ENCODE results near the gene SLC38A1. TPM values are rescaled to one million over a fixed set of nuclear protein-coding genes. Genes with fewer than 3 reads are reported as not detected.
"Not testable (repeated sequence)": the region's sequence is repeated elsewhere in the genome, so short reads cannot be mapped to it uniquely, and the experiment has no call there.

SLC38A1 gene
- total RNA-seq, 2 experiments from 2014 or later: 105 to 110 TPM

DNA sequence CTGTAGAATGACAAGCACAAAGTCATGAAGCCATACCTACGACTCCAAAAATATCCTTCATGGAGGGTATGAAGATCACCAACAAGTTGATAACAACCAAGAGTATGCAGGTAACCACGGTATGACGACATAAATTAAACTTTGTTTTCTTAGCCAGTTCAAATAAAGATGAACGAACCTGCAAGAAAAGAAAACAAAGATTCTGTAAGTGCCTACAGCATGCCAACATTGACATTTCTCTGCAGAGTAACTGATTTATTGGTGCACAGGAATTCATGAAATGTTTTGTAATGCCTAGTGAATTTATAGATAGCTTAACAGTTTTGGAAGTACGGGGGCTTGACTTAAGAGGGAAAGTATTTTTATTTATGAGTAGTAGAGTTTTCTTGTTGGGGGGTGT is 71.0 kb downstream of the SLC38A1 start:
- intact Hi-C loops (cut with micrococcal nuclease): no loop called here
- no peak for DNase-seq
- Mint-ChIP-seq H3K27ac (peak overlapping the region; percentile 8), H3K4me3 (no peak overlapping the region), H3K27me3 (ENCODE audit: low read depth) (no peaks in the 10 kb centered on the region), H3K36me3 (ENCODE audit: low read depth) (peaks cover 81% of the 10 kb centered on the region), H3K9me3 (peaks cover 20% of the 10 kb centered on the region), H3K4me1 (ENCODE audit: low read depth) (peaks cover 22% of the 10 kb centered on the region)
- CTCF ChIA-PET: interaction anchor here (0.6 to 1.2 kb wide), 3 partner anchors 60 to 768 kb away, joined by 3 to 5 read pairs (median 3); no protein-coding TSS in a partner anchor

DNA sequence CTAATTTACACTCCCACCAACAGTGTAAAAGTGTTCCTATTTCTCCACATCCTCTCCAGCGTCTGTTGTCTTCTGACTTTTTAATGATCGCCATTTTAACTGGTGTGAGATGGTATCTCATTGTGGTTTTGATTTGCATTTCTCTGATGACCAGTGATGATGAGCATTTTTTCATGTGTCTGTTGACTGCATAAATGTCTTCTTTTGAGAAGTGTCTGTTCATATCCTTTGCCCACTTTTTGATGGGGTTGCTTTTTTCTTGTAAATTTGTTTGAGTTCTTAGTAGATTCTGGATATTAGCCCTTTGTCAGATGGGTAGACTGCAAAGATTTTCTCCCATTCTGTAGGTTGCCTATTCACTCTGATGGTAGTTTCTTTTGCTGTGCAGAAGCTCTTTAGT is 78.3 kb downstream of the SLC38A1 start:
- intact Hi-C loops (cut with micrococcal nuclease); DNase-seq; CTCF ChIA-PET; H3K4me3 Mint-ChIP-seq; H3K27me3 Mint-ChIP-seq (ENCODE audit: low read depth): not testable (repeated sequence)
- H3K9me3 Mint-ChIP-seq: peaks cover 46% of the 10 kb centered on the region
- peak overlapping the region; percentile 27 for H3K27ac Mint-ChIP-seq
- peaks cover 46% of the 10 kb centered on the region for H3K4me1 Mint-ChIP-seq (ENCODE audit: low read depth)
- peaks cover 83% of the 10 kb centered on the region for H3K36me3 Mint-ChIP-seq (ENCODE audit: low read depth)

DNA sequence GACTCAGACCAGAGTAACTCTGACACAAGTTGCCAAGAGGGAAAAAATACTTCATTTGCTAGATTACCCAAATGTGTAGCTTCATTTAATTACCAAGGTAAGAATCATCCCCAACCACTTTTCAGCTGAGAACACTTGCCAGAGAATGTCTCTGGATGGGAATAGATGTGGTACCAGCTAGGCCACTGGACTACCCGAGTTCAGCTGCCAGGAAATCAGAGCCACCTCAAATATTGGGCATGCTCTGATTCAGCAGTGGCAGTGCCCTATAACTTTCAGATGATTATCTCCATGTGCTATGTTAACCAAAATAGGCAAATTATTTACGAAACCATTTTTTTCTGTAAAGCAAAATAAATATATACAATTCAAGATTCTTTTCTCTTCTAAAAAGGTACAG is 80.7 kb downstream of the SLC38A1 start:
- CTCF ChIA-PET: interaction anchor here (0.8 to 1.2 kb wide), 2 partner anchors 20 to 63 kb away, joined by 4 read pairs; no protein-coding TSS in a partner anchor
- peaks cover 29% of the 10 kb centered on the region for H3K9me3 Mint-ChIP-seq
- no peak overlapping the region for H3K4me3 Mint-ChIP-seq
- no peaks in the 10 kb centered on the region for H3K27me3 Mint-ChIP-seq (ENCODE audit: low read depth)
- H3K36me3 Mint-ChIP-seq (ENCODE audit: low read depth): peaks cover 65% of the 10 kb centered on the region
- DNase-seq: no peak
- intact Hi-C loops (cut with micrococcal nuclease): no loop called here
- peaks cover 33% of the 10 kb centered on the region for H3K4me1 Mint-ChIP-seq (ENCODE audit: low read depth)
- H3K27ac Mint-ChIP-seq: no peak overlapping the region

DNA sequence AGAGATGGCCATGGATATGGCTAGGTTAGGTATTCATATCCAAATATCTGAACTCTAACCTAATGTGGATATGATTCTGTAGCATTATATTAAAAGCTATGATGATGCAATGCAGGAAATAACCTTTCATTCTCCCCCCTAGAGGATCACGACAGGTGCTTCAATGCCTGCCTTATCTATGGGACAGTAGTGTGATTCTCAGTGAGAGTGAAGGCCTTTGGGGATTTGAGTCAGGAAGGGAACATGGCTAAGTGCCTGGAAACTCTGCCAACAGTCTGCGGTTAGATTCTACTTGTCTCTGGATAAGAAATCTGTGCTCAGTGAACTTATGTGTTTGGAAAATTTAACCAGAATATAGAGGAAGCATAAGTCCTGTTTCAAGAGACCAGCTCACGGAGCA is 81.8 kb downstream of the SLC38A1 start:
- intact Hi-C loops (cut with micrococcal nuclease): no loop called here
- CTCF ChIA-PET: interaction anchor here (0.6 to 1.2 kb wide), 3 partner anchors 12 to 353 kb away, joined by 3 to 4 read pairs (median 4); no protein-coding TSS in a partner anchor
- Mint-ChIP-seq H3K36me3 (ENCODE audit: low read depth) (peaks cover 54% of the 10 kb centered on the region), H3K4me3 (no peak overlapping the region), H3K27me3 (ENCODE audit: low read depth) (no peaks in the 10 kb centered on the region), H3K4me1 (ENCODE audit: low read depth) (peaks cover 33% of the 10 kb centered on the region), H3K27ac (peak overlapping the region; percentile 81), H3K9me3 (peaks cover 19% of the 10 kb centered on the region)
- DNase-seq: no peak

DNA sequence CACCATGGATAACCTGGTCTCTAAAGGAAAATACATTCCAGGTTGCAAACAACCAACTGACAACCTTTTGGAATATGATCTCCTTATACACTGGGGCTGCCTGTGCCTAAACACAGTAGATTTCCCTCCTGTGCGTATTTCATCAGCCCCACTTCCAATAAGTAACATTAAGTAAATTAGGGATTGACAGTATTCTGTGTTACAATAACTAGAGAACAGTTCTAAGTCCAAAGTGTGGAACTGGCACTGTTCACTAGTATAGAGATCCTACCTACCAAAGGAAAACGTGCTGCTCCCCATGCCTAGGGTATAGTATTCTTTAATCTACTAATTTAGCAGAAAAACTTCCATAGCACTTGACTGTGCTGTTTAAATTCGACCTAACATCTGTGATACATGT is 82.8 kb downstream of the SLC38A1 start:
- Mint-ChIP-seq H3K27me3 (ENCODE audit: low read depth) (no peaks in the 10 kb centered on the region), H3K4me3 (no peak overlapping the region), H3K36me3 (ENCODE audit: low read depth) (peaks cover 45% of the 10 kb centered on the region), H3K4me1 (ENCODE audit: low read depth) (peaks cover 36% of the 10 kb centered on the region), H3K27ac (no peak overlapping the region), H3K9me3 (peaks cover 11% of the 10 kb centered on the region)
- intact Hi-C loops (cut with micrococcal nuclease): no loop called here
- no peak for DNase-seq
- CTCF ChIA-PET: no interaction called here

DNA sequence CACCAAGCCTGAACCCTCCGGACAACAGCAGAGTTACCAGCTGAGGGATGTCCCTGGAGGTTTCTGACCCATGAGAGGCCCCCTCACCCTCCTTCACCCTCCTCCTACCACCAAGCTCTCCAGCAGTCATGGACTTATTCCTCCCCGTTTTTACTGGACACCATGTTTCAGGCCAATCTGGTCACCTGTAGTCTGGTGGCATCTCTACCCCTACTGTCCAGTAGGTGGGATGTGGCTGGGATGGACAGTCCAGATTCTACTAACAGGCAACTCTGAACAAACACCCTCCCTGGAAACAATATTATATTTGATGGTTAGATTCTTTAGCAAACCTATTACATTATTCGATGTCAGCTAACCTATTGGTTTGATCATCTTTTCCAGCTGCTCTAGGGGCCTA is 83.2 kb downstream of the SLC38A1 start:
- peaks cover 41% of the 10 kb centered on the region for H3K36me3 Mint-ChIP-seq (ENCODE audit: low read depth)
- intact Hi-C loops (cut with micrococcal nuclease): no loop called here
- H3K27me3 Mint-ChIP-seq (ENCODE audit: low read depth): no peaks in the 10 kb centered on the region
- CTCF ChIA-PET: no interaction called here
- no peak for DNase-seq
- H3K9me3 Mint-ChIP-seq: peaks cover 8% of the 10 kb centered on the region
- H3K4me1 Mint-ChIP-seq (ENCODE audit: low read depth): peaks cover 34% of the 10 kb centered on the region
- no peak overlapping the region for H3K4me3 Mint-ChIP-seq
- H3K27ac Mint-ChIP-seq: no peak overlapping the region

DNA sequence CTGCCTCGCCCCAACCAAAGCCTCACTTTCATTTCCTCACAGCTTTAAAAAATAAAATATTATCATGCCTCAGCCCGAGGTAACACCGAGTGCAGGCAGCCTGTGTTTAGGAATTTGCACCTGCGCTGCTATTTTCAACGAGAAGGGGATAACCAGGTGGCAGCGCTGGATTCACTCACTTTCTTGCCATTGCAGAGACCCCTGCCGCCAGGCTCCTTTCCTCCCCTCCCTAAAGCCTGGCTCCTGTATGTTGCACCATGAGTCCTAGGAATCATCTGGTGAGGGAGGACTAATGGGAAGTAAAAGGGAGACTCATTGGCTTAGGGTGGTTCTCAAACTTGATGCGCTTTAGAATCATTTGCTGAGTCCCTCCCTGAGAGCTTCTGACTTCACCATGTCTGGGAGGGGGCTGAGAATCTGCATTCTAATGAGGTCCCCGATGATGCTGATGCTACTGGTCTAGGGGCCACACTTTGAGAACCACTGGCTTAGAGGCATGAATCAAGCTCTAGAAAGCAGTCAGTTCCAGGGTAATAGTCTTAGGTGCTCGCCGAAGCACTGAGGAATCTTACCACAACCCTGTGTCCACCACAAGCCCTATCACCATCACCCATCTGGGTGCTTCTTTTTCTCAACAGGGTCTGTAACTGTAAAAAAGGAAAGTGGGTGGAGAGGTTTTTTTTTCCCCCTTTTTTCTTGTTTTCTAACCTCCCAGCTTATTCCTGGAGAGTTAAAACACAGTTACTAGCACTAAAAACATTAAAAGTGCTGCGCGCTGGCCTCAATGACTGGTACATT is 83.8 kb downstream of the SLC38A1 start:
- no peak for DNase-seq
- intact Hi-C loops (cut with micrococcal nuclease): no loop called here
- Mint-ChIP-seq H3K27ac (peak overlapping the region; percentile 5), H3K4me3 (no peak overlapping the region), H3K36me3 (ENCODE audit: low read depth) (peaks cover 34% of the 10 kb centered on the region), H3K4me1 (ENCODE audit: low read depth) (peaks cover 32% of the 10 kb centered on the region), H3K9me3 (peaks cover under 1% of the 10 kb centered on the region), H3K27me3 (ENCODE audit: low read depth) (no peaks in the 10 kb centered on the region)
- CTCF ChIA-PET: no interaction called here

DNA sequence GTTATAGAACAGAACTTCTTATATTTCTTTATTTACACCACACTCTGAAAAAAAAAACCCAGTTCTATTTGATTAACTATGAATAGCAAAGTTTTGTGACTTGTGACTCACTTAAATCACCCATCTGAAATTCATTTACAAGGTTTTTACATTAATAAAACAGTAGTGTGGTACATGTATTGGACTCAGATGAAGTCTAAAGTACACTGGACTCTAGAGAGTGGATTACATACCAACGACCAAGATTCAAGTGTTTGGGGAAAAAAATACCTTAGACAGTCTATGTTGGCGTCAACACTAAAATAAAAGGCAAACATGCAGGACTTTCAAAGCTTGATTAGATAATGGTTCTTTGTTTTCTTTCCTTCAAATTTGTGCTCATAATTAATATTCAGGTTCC is 85.7 kb downstream of the SLC38A1 start:
- CTCF ChIA-PET: interaction anchor here (0.6 kb wide), 1 partner anchor 11 kb away, joined by 3 read pairs; no protein-coding TSS in a partner anchor
- Mint-ChIP-seq H3K4me1 (ENCODE audit: low read depth) (peaks cover 37% of the 10 kb centered on the region), H3K27ac (peak overlapping the region; percentile 4), H3K9me3 (no peaks in the 10 kb centered on the region), H3K4me3 (no peak overlapping the region), H3K36me3 (ENCODE audit: low read depth) (peaks cover 19% of the 10 kb centered on the region), H3K27me3 (ENCODE audit: low read depth) (no peaks in the 10 kb centered on the region)
- intact Hi-C loops (cut with micrococcal nuclease): no loop called here
- no peak for DNase-seq

DNA sequence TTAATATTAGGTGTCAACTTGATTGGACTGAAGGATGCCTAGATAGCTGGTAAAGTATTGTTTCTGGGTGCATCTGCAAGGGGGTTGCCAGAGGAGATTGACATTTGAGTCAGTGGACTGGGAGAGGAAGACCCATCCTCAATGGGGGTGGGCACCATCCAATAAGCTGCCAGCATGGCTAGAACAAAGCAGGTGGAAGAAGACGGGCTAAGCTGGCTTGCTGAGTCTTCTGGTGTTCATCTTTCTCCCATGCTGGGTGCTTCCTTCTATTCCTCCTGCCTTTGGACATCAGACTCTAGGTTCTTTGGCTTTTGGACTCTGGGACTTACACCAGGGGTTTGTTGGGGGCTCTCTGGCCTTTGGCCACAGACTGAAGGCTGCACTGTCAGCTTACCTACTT is 87.4 kb downstream of the SLC38A1 start:
- Mint-ChIP-seq H3K27ac (no peak overlapping the region), H3K4me1 (ENCODE audit: low read depth) (peaks cover 36% of the 10 kb centered on the region), H3K27me3 (ENCODE audit: low read depth) (no peaks in the 10 kb centered on the region), H3K36me3 (ENCODE audit: low read depth) (peaks cover 6% of the 10 kb centered on the region), H3K4me3 (no peak overlapping the region), H3K9me3 (no peaks in the 10 kb centered on the region)
- CTCF ChIA-PET: interaction anchor here (0.6 to 1.2 kb wide), 2 partner anchors 23 to 212 kb away, joined by 3 read pairs; no protein-coding TSS in a partner anchor
- DNase-seq: no peak
- intact Hi-C loops (cut with micrococcal nuclease): no loop called here

DNA sequence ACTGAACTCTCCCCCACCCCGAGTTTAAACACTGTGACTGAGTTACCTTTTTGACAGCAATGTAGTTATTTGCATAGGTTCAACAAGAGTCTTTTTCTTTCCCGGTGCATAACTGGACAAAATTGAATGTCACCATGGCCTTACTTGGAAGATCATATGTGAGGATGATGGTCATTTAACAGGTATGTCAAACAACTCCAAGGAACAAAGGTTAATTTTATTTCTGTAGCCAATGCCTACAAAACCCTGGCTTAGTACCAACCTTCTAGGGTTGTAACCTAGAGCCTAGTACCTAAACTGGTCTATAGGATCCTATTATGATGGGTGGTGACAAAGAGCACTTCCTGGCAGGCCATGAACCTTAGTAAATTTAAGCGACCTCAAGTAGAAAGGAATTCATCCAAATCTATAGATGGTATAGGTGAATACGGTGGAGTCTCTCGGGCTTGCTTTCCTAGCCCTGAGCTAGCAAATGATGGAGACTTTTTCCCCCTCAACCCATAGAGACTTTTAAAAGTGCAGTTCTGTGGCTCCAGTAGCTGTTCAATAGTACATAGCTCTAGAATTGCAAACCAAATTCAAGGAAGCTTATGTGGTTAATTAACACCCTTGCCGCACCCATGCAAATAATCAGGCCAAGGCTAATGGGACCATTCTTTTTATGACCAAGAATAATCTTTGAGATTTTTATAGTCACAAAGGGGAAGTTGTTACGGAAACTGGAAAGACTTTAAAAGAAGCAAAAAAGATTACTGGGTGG is 89.0 kb downstream of the SLC38A1 start:
- H3K9me3 Mint-ChIP-seq: no peaks in the 10 kb centered on the region
- DNase-seq: no peak
- intact Hi-C loops (cut with micrococcal nuclease): no loop called here
- peaks cover 6% of the 10 kb centered on the region for H3K36me3 Mint-ChIP-seq (ENCODE audit: low read depth)
- CTCF ChIA-PET: interaction anchor here (0.6 kb wide), 1 partner anchor 454 kb away, joined by 3 read pairs; no protein-coding TSS in a partner anchor
- H3K27ac Mint-ChIP-seq: no peak overlapping the region
- no peak overlapping the region for H3K4me3 Mint-ChIP-seq
- H3K4me1 Mint-ChIP-seq (ENCODE audit: low read depth): peaks cover 36% of the 10 kb centered on the region
- no peaks in the 10 kb centered on the region for H3K27me3 Mint-ChIP-seq (ENCODE audit: low read depth)

DNA sequence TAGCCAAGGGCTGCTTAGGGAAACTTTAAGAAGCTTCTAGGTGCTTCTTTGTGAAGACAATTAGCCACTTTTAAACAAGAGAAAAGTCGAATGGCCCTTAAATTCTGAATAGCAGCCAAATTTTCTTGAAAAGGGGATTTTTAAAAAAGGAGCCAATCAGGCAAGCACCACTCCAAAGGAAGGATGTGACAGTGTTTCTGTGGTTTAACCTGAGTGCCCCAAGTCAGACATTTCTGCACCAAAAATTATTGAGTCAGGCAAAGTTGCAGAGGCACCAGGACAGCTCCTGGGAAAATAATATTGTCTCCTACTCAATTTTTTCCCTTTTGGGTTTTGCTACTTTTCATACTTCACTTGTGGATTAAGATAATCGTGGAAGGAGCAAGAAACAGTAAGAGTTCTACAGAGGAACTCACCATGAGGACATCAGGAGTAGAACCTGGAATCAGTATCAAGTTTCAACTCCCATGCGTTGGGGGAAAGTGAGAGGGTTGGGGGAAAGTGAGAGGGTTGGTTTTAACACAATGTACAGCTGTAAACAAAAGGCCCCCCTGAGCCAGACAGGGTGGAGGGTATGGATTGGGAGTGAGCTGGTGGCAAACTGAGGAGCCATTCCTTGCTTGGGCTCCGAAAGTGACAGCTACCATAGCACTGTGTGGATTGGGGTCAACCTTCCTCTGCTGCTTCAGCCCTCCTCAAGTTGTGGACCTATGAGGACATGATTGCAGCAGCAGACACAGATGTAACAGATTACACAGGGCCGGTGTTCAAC is 90.8 kb downstream of the SLC38A1 start:
- H3K4me3 Mint-ChIP-seq: no peak overlapping the region

DNA sequence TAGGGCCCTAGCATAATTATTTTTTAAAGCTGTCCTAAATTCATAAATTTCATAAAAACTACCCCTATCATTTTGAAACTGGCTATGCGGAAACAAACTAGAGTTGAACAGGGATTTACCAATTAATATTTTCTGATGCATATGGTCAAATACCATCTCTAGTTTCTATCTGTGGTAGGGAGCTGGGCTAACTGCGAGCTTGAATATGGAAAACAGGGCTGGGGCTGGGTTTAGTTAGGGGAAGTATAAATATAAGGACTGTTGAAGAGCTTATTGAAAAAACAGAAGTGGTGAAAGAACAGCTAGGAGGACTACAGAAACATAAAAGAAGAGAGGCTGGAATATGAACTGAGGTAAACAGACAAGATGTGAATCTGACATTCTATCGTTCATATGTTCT is 91.8 kb downstream of the SLC38A1 start:
- H3K4me3 Mint-ChIP-seq: no peak overlapping the region
- H3K36me3 Mint-ChIP-seq (ENCODE audit: low read depth): no peaks in the 10 kb centered on the region
- DNase-seq: no peak
- H3K27ac Mint-ChIP-seq: no peak overlapping the region
- no peaks in the 10 kb centered on the region for H3K9me3 Mint-ChIP-seq
- H3K4me1 Mint-ChIP-seq (ENCODE audit: low read depth): peaks cover 38% of the 10 kb centered on the region
- intact Hi-C loops (cut with micrococcal nuclease): no loop called here
- no peaks in the 10 kb centered on the region for H3K27me3 Mint-ChIP-seq (ENCODE audit: low read depth)
- CTCF ChIA-PET: interaction anchor here (2.1 kb wide), 1 partner anchor 51 kb away, joined by 9 read pairs; no protein-coding TSS in a partner anchor

More for the DNA sequence above, 90.8 kb downstream of the SLC38A1 start:
- no peak for DNase-seq
- no peaks in the 10 kb centered on the region for H3K9me3 Mint-ChIP-seq
- H3K27ac Mint-ChIP-seq: no peak overlapping the region
- intact Hi-C loops (cut with micrococcal nuclease): no loop called here
- H3K4me1 Mint-ChIP-seq (ENCODE audit: low read depth): peaks cover 38% of the 10 kb centered on the region
- H3K36me3 Mint-ChIP-seq (ENCODE audit: low read depth): no peaks in the 10 kb centered on the region
- H3K27me3 Mint-ChIP-seq (ENCODE audit: low read depth): no peaks in the 10 kb centered on the region
- CTCF ChIA-PET: interaction anchor here (1.1 kb wide), 1 partner anchor 53 kb away, joined by 3 read pairs; no protein-coding TSS in a partner anchor
